MM.1S (cell line): Measurements from ENCODE around the gene KPNA5.

Experiments
- EZH2 ChIP-seq: fragments of 300-600 bp; sonication (generic); optimal IDR thresholded peaks from 2 replicates; pipeline ENCODE3; 2017; ENCODE audit warnings: low read depth, mild to moderate bottlenecking, antibody characterized with exemption, low read length, mixed read lengths
- EZH2phosphoT487 ChIP-seq: fragments of 300-600 bp; sonication (generic); IDR thresholded peaks from 2 replicates; pipeline ENCODE4 v1.6.1; 2018; ENCODE audit warnings: antibody characterized with exemption, low read length
- TF ChIP-seq, protein P1 (sequence below): fragments of 300-600 bp; sonication (generic); IDR thresholded peaks from 2 replicates; pipeline ENCODE4 v1.5.1; 2016; ENCODE audit warnings: antibody characterized with exemption, low read length, mixed read lengths

DNA sequence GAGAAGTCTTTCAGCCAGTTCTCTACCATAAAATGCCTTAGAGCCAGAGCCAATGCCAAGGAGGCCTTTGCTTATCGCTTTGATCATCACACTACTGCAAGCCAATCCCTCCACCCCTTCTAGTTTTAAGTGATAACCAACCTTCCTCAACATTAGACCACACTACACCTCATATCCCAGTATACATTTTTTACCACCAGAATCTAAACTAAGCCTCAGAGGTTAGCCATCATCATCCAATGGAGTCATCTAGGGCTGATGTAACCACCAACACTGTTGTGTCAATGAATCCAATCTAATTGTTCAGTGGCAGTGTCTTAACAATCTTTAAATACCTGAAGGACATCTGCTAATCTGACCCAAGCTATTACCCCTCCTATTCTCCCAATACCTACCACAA lies 18.8 kb upstream of the KPNA5 start:
- TF ChIP-seq, protein P1, sequence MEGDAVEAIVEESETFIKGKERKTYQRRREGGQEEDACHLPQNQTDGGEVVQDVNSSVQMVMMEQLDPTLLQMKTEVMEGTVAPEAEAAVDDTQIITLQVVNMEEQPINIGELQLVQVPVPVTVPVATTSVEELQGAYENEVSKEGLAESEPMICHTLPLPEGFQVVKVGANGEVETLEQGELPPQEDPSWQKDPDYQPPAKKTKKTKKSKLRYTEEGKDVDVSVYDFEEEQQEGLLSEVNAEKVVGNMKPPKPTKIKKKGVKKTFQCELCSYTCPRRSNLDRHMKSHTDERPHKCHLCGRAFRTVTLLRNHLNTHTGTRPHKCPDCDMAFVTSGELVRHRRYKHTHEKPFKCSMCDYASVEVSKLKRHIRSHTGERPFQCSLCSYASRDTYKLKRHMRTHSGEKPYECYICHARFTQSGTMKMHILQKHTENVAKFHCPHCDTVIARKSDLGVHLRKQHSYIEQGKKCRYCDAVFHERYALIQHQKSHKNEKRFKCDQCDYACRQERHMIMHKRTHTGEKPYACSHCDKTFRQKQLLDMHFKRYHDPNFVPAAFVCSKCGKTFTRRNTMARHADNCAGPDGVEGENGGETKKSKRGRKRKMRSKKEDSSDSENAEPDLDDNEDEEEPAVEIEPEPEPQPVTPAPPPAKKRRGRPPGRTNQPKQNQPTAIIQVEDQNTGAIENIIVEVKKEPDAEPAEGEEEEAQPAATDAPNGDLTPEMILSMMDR = no peak
- no peak for TF ChIP-seq EZH2
- no peak for TF ChIP-seq EZH2phosphoT487
